ENCODE data around the gene CD79B. TPM values are rescaled to one million over a fixed set of nuclear protein-coding genes. Genes with fewer than 3 reads are reported as not detected.

Gene CD79B
- total and polyA plus RNA-seq, 10 of the 15 experiments (the other 5 are each of a cell fraction or from before 2014, with no cell fraction given) = 17.5 to 148 (median 79.1) TPM

DNA sequence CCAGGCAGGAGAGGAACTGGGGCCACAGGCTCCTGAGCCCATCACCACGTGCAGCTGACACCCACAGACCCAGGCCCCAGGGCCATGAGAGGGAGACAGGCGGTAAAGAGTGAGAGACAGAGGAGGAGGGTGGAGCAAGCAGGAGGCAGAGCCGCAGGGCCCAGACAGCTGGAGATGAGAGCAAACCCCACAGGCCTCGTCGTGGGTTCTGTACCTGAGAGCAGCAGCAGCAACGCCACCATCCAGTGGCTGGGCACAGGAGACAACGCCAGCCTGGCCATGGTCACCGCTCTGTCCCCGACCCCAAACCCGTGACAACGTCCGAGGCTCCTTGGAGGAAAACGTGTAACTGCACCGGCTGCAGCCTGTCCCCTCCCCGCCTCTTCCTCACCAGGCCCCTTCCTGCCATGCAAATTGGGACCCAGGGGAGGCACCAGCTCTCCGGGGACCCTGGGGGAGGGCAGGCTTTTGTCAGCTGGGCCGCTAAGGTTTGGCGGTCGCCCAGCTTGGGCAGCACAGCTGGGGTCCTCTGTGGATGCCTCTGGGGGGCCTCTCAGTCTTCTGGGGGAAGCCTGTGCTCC is at the start of gene CD79B (continued):
- peak; percentile 22; the same call in 1 of the 2 replicates for TF ChIP-seq ZNF207 (IDR thresholded peaks at IDR 0.05; ENCODE audit: borderline replicate concordance)
- TF ChIP-seq TCF12 (IDR thresholded peaks at IDR 0.05; ENCODE audit: low read depth, low read length) = peak; percentile 91
- TF ChIP-seq, protein P1, sequence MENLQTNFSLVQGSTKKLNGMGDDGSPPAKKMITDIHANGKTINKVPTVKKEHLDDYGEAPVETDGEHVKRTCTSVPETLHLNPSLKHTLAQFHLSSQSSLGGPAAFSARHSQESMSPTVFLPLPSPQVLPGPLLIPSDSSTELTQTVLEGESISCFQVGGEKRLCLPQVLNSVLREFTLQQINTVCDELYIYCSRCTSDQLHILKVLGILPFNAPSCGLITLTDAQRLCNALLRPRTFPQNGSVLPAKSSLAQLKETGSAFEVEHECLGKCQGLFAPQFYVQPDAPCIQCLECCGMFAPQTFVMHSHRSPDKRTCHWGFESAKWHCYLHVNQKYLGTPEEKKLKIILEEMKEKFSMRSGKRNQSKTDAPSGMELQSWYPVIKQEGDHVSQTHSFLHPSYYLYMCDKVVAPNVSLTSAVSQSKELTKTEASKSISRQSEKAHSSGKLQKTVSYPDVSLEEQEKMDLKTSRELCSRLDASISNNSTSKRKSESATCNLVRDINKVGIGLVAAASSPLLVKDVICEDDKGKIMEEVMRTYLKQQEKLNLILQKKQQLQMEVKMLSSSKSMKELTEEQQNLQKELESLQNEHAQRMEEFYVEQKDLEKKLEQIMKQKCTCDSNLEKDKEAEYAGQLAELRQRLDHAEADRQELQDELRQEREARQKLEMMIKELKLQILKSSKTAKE (IDR thresholded peaks at IDR 0.05; ENCODE audit: low read depth, poor library complexity, severe bottlenecking) = peak; percentile 40
- TF ChIP-seq RAD51 (IDR thresholded peaks at IDR 0.05) = peak; percentile 27; the same call in 1 of the 2 replicates
- TF ChIP-seq ZBED1 (IDR thresholded peaks at IDR 0.05; ENCODE audit: borderline replicate concordance) = no peak
- peak; percentile 60; the same call in 1 of the 2 replicates for TF ChIP-seq NR2F1 (conservative IDR thresholded peaks at IDR 0.05)
- TF ChIP-seq POLR2A (IDR thresholded peaks at IDR 0.05; ENCODE audit: low read depth, low read length) = peak; percentile 88
- TF ChIP-seq BHLHE40 (IDR thresholded peaks at IDR 0.05; ENCODE audit: borderline replicate concordance in 1 of 2, low read depth in 2 of 2, low read length in 1 of 2) = peak; percentile 80 to 83

DNA sequence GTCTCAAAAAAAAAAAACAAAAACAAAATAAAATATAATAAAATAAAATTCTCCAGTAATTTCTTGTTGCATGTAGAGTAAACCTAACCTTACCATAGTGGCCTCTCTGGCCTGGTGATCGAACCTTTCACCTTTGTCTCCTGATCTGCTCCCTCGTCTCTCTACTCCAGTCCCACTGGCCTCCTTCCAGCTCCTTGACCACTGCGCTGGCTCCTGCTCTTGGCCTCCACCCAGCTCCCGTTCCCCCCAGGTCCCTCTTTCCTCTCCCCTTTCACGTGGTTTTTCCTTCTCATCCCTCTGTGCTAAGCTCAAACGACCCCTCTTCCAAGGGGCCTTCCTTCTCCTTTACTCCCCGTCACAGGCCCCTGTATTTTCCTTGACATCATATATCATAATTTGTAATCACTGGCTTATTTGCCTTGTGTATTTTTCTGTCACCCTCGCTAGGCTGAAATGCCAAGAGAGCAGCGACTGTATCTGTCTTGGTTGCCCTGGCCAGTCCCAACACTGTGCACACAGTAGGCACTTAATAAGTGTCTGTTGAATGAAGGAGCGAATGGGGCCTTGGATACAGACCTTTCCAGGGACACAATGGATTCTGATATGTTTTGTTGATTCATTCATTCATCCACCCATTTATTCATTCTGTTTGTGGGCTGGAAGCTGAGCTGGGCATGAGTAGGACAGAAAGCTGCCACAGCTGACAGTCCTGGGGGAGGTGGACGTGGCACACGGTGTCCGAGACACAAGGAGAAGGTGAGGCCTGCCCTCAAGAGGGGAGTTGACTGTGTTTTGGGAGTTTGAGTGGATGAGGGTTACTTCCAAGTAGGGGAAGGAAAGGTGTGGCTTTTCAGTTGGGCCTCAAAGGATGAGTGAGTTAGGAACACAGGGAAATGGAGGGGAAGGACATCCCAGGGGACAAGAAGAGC is 46.4 kb upstream of the CD79B start:
- H4K20me1 ChIP-seq (ENCODE audit: control insufficient read depth, insufficient read depth) = no peaks in the 10 kb centered on the region
- no peak overlapping the region for H3K27ac ChIP-seq (ENCODE audit: control insufficient read depth, insufficient read depth)
- ChIA-PET CTCF (interaction anchor here (0.6 to 3.6 kb wide), 12 partner anchors 11 to 155 kb away, joined by 3 to 18 read pairs (median 5); partner anchors contain the start of gene GH1), POLR2A (no interaction called here), RAD21 (ENCODE audit: unreplicated experiment) (interaction anchor here (1.1 to 1.4 kb wide), 2 partner anchors 58 to 155 kb away, joined by 3 read pairs; no protein-coding TSS in a partner anchor), SMC1A (ENCODE audit: uncharacterized antibody, unreplicated experiment) (no interaction called here)
- no peaks in the 10 kb centered on the region for H3K36me3 ChIP-seq (ENCODE audit: control insufficient read depth in 2 of 2, insufficient read depth in 2 of 2, low read length in 1 of 2)
- no peak for ATAC-seq
- no TSS peak for BruUV-seq (replicated peaks)
- 36% methylated on average over 13 of the region's 13 CpGs for WGBS (ENCODE audit: insufficient coverage, insufficient replicate concordance, low lambda C conversion rate, missing lambda C conversion rate)
- DNase-seq (ENCODE audit: low read depth, low spot score) = no peak
- peaks cover 0 to 2% of the 10 kb centered on the region in 2 experiments; a peak in 1 of 4 replicates for H3K27me3 ChIP-seq (replicated peaks in 1 of 2; ENCODE audit: control insufficient read depth in 2 of 2, insufficient read depth in 2 of 2, low read length in 1 of 2)
- no peaks in the 10 kb centered on the region for H3K79me2 ChIP-seq (ENCODE audit: control insufficient read depth, insufficient read depth, low read length)
- H3K4me2 ChIP-seq (ENCODE audit: control insufficient read depth, insufficient read depth) = no peak overlapping the region
- peaks cover 5% of the 10 kb centered on the region; the same call in 2 of the 3 replicates for H3K9me3 ChIP-seq (replicated peaks; ENCODE audit: control insufficient read depth, insufficient read depth, low read length)
- in situ Hi-C loops (cut with MboI) (no loop called here), intact Hi-C loops (cut with micrococcal nuclease; ENCODE audit: unreplicated experiment) (no loop called here)
- H2AFZ ChIP-seq (ENCODE audit: control insufficient read depth, low read depth, low read length) = no peak overlapping the region
- no peak overlapping the region for H3K9ac ChIP-seq (ENCODE audit: control insufficient read depth, insufficient read depth, low read length)
- no peak overlapping the region for H3K4me3 ChIP-seq
- no peaks in the 10 kb centered on the region for H3K4me1 ChIP-seq (ENCODE audit: control insufficient read depth, insufficient read depth, low read length)
- FAIRE-seq = no peak
- TF ChIP-seq, protein P2, sequence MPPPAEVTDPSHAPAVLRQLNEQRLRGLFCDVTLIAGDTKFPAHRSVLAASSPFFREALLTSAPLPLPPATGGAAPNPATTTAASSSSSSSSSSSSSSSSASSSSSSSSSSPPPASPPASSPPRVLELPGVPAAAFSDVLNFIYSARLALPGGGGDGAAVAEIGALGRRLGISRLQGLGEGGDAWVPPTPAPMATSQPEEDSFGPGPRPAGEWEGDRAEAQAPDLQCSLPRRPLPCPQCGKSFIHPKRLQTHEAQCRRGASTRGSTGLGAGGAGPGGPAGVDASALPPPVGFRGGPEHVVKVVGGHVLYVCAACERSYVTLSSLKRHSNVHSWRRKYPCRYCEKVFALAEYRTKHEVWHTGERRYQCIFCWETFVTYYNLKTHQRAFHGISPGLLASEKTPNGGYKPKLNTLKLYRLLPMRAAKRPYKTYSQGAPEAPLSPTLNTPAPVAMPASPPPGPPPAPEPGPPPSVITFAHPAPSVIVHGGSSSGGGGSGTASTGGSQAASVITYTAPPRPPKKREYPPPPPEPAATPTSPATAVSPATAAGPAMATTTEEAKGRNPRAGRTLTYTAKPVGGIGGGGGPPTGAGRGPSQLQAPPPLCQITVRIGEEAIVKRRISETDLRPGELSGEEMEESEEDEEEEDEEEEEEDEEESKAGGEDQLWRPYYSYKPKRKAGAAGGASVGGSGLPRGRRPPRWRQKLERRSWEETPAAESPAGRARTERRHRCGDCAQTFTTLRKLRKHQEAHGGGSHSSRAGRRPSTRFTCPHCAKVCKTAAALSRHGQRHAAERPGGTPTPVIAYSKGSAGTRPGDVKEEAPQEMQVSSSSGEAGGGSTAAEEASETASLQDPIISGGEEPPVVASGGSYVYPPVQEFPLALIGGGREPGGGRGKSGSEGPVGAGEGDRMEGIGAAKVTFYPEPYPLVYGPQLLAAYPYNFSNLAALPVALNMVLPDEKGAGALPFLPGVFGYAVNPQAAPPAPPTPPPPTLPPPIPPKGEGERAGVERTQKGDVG (CRISPR knock-in tag; IDR thresholded peaks at IDR 0.05) = no peak
- TF ChIP-seq ZNF207 (IDR thresholded peaks at IDR 0.05; ENCODE audit: borderline replicate concordance) = no peak
- TF ChIP-seq GABPA (IDR thresholded peaks at IDR 0.05; ENCODE audit: low read depth) = no peak
- no peak for TF ChIP-seq DPF2 (IDR thresholded peaks at IDR 0.05)
- TF ChIP-seq GATAD2B (conservative IDR thresholded peaks at IDR 0.05; ENCODE audit: low read depth) = no peak
- TF ChIP-seq WRNIP1 (IDR thresholded peaks at IDR 0.05; ENCODE audit: borderline replicate concordance, low read depth, low read length) = no peak
- TF ChIP-seq IKZF2 (IDR thresholded peaks at IDR 0.05) = no peak
- TF ChIP-seq CEBPB (IDR thresholded peaks at IDR 0.05; ENCODE audit: borderline replicate concordance in 1 of 2, low read depth in 2 of 2, low read length in 2 of 2) = no peak
- TF ChIP-seq ZNF384 (IDR thresholded peaks at IDR 0.05; ENCODE audit: borderline replicate concordance, low read depth, low read length) = no peak

Data from GM12878 (cell line).